Suprapubic skin (tissue), 4 donors: ENCODE results near the gene MGAT1.

ENCODE experiments used
- CTCF ChIP-seq, 2 donors: fragments of 200-600 bp in 1 of 2; fragments of 450-650 bp in 1 of 2; sonication (generic) in 1 of 2; IDR thresholded peaks; one replicate each; pipeline ENCODE4 v1.5.1; 2016 to 2019; ENCODE audit warnings: antibody characterized with exemption in 2 of 2, mild to moderate bottlenecking in 1 of 2, moderate library complexity in 1 of 2
- EP300 ChIP-seq: sonication (generic); formaldehyde crosslinking; IDR thresholded peaks from one replicate; pipeline ENCODE4 v1.6.1; 2017; ENCODE audit warnings: antibody characterized with exemption
- POLR2AphosphoS5 ChIP-seq, 3 donors: sonication (generic); formaldehyde crosslinking; IDR thresholded peaks; one replicate each; pipeline ENCODE4 v1.6.1; 2017; ENCODE audit warnings: antibody characterized with exemption in 3 of 3

GRCh38 chr5:180821538-180821937 is 18.9 kb upstream of the MGAT1 start:
- TF ChIP-seq CTCF (IDR thresholded peaks at IDR 0.05), result no peak
- TF ChIP-seq POLR2AphosphoS5 (IDR thresholded peaks at IDR 0.05), result no peak
- TF ChIP-seq EP300, result no peak
